K562 (cell line): ENCODE measurements around the gene THRSP.
"Not testable (repeated sequence)": the region's sequence is repeated elsewhere in the genome, so short reads cannot be mapped to it uniquely, and the experiment has no call there.

ENCODE experiments used
- EZH2 ChIP-seq: IDR thresholded peaks from 2 replicates; pipeline ENCODE4 v1.6.1; 2012; ENCODE audit warnings: low read depth, mild to moderate bottlenecking, inconsistent platforms, low read length, borderline replicate concordance
- PHF8 ChIP-seq: fragments of 200-600 bp; sonication (generic); IDR thresholded peaks from 2 replicates; pipeline ENCODE4 v1.6.1; 2012; ENCODE audit warnings: mixed run types, mild to moderate bottlenecking, inconsistent platforms, low read length, moderate library complexity, borderline replicate concordance
- ZNF408 ChIP-seq: fragments of 250-450 bp; sonication (Bioruptor Pico); IDR thresholded peaks from 2 replicates; pipeline ENCODE4 v1.4.0; 2020; ENCODE audit warnings: low read depth, mild to moderate bottlenecking, moderate library complexity
- TF ChIP-seq, protein P1 (sequence below), 3 experiments: IDR thresholded peaks in 2 of 3; conservative IDR thresholded peaks in 1 of 3; 2 replicates each; pipeline ENCODE4 v1.5.1; 2011 to 2012; ENCODE audit warnings: low read length in 3 of 3, mild to moderate bottlenecking in 3 of 3, control low read depth in 2 of 3, improper control_type of control experiment in 1 of 3, inconsistent platforms in 1 of 3, low read depth in 1 of 3, mixed read lengths in 1 of 3, moderate library complexity in 1 of 3; ENCODE audit not compliant: insufficient read depth in 2 of 3
- TF ChIP-seq, protein P2 (sequence below): fragments of 450-650 bp; formaldehyde crosslinking; IDR thresholded peaks from 2 replicates; pipeline ENCODE4 v1.4.0; 2020; ENCODE audit warnings: mild to moderate bottlenecking, mixed read lengths
- TF ChIP-seq, protein P3 (sequence below): sonication (generic); formaldehyde crosslinking; IDR thresholded peaks from 2 replicates; pipeline ENCODE4 v1.8.0; 2022; ENCODE audit warnings: mild to moderate bottlenecking, low read depth, missing genetic modification reagents

DNA sequence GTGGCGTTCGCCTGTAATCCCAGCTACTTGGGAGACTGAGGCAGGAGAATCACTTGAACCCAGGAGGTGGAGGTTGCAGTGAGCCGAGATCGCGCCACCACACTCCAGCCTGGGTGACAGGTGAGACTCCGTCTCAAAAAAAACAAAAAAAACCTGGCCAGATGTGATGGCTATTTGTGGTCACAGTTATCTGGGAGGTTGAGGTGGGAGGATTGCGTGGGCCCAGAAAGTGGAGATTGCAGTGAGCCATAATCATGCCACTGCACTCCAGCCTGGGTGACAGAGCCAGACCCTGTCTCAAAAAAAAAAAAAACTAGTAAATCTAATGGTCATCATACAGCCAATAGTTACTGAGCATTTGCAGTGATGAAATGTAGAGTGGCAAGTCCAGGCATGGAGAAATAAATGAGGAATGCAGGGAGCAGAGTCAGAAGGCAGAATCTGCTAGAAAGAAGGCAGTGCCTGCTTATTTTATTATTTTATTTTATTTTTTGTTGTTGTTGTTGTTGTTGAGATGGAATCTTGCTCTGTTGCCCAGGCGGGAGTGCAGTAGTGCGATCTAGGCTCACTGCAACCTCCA, 3.8 kb upstream of the THRSP start:
- TF ChIP-seq EZH2, PHF8, ZNF408: not testable (repeated sequence)
- TF ChIP-seq, protein P1, sequence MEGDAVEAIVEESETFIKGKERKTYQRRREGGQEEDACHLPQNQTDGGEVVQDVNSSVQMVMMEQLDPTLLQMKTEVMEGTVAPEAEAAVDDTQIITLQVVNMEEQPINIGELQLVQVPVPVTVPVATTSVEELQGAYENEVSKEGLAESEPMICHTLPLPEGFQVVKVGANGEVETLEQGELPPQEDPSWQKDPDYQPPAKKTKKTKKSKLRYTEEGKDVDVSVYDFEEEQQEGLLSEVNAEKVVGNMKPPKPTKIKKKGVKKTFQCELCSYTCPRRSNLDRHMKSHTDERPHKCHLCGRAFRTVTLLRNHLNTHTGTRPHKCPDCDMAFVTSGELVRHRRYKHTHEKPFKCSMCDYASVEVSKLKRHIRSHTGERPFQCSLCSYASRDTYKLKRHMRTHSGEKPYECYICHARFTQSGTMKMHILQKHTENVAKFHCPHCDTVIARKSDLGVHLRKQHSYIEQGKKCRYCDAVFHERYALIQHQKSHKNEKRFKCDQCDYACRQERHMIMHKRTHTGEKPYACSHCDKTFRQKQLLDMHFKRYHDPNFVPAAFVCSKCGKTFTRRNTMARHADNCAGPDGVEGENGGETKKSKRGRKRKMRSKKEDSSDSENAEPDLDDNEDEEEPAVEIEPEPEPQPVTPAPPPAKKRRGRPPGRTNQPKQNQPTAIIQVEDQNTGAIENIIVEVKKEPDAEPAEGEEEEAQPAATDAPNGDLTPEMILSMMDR (IDR thresholded peaks at IDR 0.05 in 2 of 3, conservative IDR thresholded peaks at IDR 0.05 in 1 of 3; ENCODE audit: insufficient read depth in 2 of 3, low read depth in 1 of 3, low read length in 3 of 3): not testable (repeated sequence)
- TF ChIP-seq, protein P2, sequence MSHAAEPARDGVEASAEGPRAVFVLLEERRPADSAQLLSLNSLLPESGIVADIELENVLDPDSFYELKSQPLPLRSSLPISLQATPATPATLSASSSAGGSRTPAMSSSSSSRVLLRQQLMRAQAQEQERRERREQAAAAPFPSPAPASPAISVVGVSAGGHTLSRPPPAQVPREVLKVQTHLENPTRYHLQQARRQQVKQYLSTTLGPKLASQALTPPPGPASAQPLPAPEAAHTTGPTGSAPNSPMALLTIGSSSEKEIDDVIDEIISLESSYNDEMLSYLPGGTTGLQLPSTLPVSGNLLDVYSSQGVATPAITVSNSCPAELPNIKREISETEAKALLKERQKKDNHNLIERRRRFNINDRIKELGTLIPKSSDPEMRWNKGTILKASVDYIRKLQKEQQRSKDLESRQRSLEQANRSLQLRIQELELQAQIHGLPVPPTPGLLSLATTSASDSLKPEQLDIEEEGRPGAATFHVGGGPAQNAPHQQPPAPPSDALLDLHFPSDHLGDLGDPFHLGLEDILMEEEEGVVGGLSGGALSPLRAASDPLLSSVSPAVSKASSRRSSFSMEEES: not testable (repeated sequence)
- TF ChIP-seq, protein P3, sequence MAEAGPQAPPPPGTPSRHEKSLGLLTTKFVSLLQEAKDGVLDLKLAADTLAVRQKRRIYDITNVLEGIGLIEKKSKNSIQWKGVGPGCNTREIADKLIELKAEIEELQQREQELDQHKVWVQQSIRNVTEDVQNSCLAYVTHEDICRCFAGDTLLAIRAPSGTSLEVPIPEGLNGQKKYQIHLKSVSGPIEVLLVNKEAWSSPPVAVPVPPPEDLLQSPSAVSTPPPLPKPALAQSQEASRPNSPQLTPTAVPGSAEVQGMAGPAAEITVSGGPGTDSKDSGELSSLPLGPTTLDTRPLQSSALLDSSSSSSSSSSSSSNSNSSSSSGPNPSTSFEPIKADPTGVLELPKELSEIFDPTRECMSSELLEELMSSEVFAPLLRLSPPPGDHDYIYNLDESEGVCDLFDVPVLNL: not testable (repeated sequence)
